SH-SY5Y (cell line): ENCODE data around the gene FAM184A.

ENCODE experiments used
- GATA2 ChIP-seq: IDR thresholded peaks from 2 replicates; pipeline ENCODE4 v1.6.1; 2011; ENCODE audit warnings: mild to moderate bottlenecking, low read depth, low read length
- GATA3 ChIP-seq: IDR thresholded peaks from 2 replicates; pipeline ENCODE4 v1.6.1; 2011; ENCODE audit warnings: low read depth, mild to moderate bottlenecking, low read length, moderate library complexity

DNA sequence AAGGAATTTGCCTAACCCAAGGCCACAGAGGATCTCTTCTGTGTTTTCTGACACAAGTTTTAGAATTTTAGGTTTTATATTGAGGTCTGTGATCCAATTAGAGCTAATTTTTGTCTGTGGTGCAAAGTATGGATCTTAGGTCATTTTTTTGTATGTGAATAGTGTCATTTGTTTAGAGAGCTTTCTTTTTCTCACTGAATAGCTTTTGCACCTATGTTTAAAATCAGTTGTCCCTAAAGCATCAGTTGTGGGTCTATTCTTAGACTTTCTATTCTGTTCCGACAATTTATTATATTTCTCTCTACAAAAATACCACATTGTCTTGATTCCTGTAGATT is 143.2 kb downstream of the FAM184A start:
- TF ChIP-seq GATA3: no peak
- no peak for TF ChIP-seq GATA2
